ENCODE data around the gene MAPK4. TPM values are rescaled to one million over a fixed set of nuclear protein-coding genes. Genes with fewer than 3 reads are reported as not detected.

The MAPK4 gene
- total and polyA plus RNA-seq, 10 of the 15 experiments (the other 5 are each of a cell fraction or from before 2014, with no cell fraction given), result 0.03 to 0.11 (median 0.06) TPM; not detected in 4

GRCh38 chr18:50775207-50775606, 215.3 kb downstream of the MAPK4 start:
- no peak overlapping the region for H2AFZ ChIP-seq (ENCODE audit: control insufficient read depth, low read depth, low read length)
- no peaks in the 10 kb centered on the region for H3K4me1 ChIP-seq (ENCODE audit: control insufficient read depth, insufficient read depth, low read length)
- CTCF ChIA-PET, result no interaction called here
- H3K27ac ChIP-seq (ENCODE audit: control insufficient read depth, insufficient read depth), result no peak overlapping the region
- no peaks in the 10 kb centered on the region for H4K20me1 ChIP-seq (ENCODE audit: control insufficient read depth, insufficient read depth)
- no peak overlapping the region for H3K4me3 ChIP-seq
- FAIRE-seq (no peak), DNase-seq (ENCODE audit: low read depth, low spot score) (no peak), ATAC-seq (no peak)
- SMC1A ChIA-PET (ENCODE audit: uncharacterized antibody, unreplicated experiment), result no interaction called here
- WGBS (ENCODE audit: insufficient coverage, insufficient replicate concordance, low lambda C conversion rate, missing lambda C conversion rate), result 37% methylated on average over 9 of the region's 9 CpGs
- BruUV-seq (replicated peaks), result no TSS peak
- POLR2A ChIA-PET, result no interaction called here
- intact Hi-C loops (cut with micrococcal nuclease; ENCODE audit: unreplicated experiment), result no loop called here
- no peak overlapping the region for H3K4me2 ChIP-seq (ENCODE audit: control insufficient read depth, insufficient read depth)
- H3K79me2 ChIP-seq (ENCODE audit: control insufficient read depth, insufficient read depth, low read length), result no peaks in the 10 kb centered on the region
- H3K27me3 ChIP-seq (replicated peaks in 1 of 2; ENCODE audit: control insufficient read depth in 2 of 2, insufficient read depth in 2 of 2, low read length in 1 of 2), result no peaks in the 10 kb centered on the region; a peak in 2 of 4 replicates
- RAD21 ChIA-PET (ENCODE audit: unreplicated experiment), result no interaction called here
- in situ Hi-C loops (cut with MboI), result no loop called here
- TF ChIP-seq ELK1 (IDR thresholded peaks at IDR 0.05; ENCODE audit: low read depth, low read length) (no peak), CHD2 (IDR thresholded peaks at IDR 0.05; ENCODE audit: borderline replicate concordance, low read depth, low read length) (no peak), KLF5 (IDR thresholded peaks at IDR 0.05; ENCODE audit: partially characterized antibody) (no peak), NFYB (IDR thresholded peaks at IDR 0.05; ENCODE audit: insufficient read depth, low read depth, low read length) (no peak), CREM (IDR thresholded peaks at IDR 0.05; ENCODE audit: low read depth) (no peak), MXI1 (IDR thresholded peaks at IDR 0.05; ENCODE audit: low read depth, low read length) (no peak), NR2C1 (IDR thresholded peaks at IDR 0.05) (no peak), TCF3 (IDR thresholded peaks at IDR 0.05; ENCODE audit: borderline replicate concordance, insufficient read depth, low read depth, low read length) (no peak), GATAD2B (conservative IDR thresholded peaks at IDR 0.05; ENCODE audit: low read depth) (no peak)
- H3K9ac ChIP-seq (ENCODE audit: control insufficient read depth, insufficient read depth, low read length), result no peak overlapping the region
- H3K9me3 ChIP-seq (replicated peaks; ENCODE audit: control insufficient read depth, insufficient read depth, low read length), result no peaks in the 10 kb centered on the region; the same call in 2 of the 3 replicates
- no peaks in the 10 kb centered on the region for H3K36me3 ChIP-seq (ENCODE audit: control insufficient read depth in 2 of 2, insufficient read depth in 2 of 2, low read length in 1 of 2)

Measured in GM12878 (cell line).